Esophagus muscularis mucosa (tissue), 3 donors: Measurements from ENCODE around the gene CTDNEP1.

Source experiments
- CTCF ChIP-seq, 3 experiments: fragments of 200-600 bp in 2 of 3; fragments of 450-650 bp in 1 of 3; sonication (generic) in 2 of 3; IDR thresholded peaks; one replicate each; pipeline ENCODE4 v1.5.1; 2017 to 2019; ENCODE audit warnings: antibody characterized with exemption in 3 of 3, mild to moderate bottlenecking in 2 of 3, moderate library complexity in 1 of 3
- POLR2A ChIP-seq: fragments of 450-650 bp; IDR thresholded peaks from one replicate; pipeline ENCODE4 v1.6.1; 2017; ENCODE audit warnings: antibody characterized with exemption, moderate library complexity, mild to moderate bottlenecking, low read depth

- TF ChIP-seq POLR2A (no peak), CTCF (IDR thresholded peaks at IDR 0.05) (no peak)
Observed at GRCh38 chr17:7262192-7262934, 10.8 kb upstream of the CTDNEP1 start, which contains the start of gene CLDN7.
